OCI-LY1 (cell line): Measurements from ENCODE around the gene SETSIP.

Source experiments
- H2AFZ ChIP-seq: fragments of 200-600 bp; sonication (generic), shearing (Covaris generic); 2 replicates; pipeline ENCODE4 v1.6.0; 2014; ENCODE audit warnings: antibody characterized with exemption, mild to moderate bottlenecking, low read length
- H3F3A ChIP-seq: fragments of 200-600 bp; sonication (generic), shearing (Covaris generic); 2 replicates; pipeline ENCODE4 v1.6.0; 2014; ENCODE audit warnings: mild to moderate bottlenecking, antibody characterized with exemption, low read length, moderate library complexity; ENCODE audit not compliant: insufficient read depth
- H3K27ac ChIP-seq: fragments of 200-600 bp; sonication (generic); 2 replicates; pipeline ENCODE4 v1.5.1; 2014; ENCODE audit warnings: low read length, mixed run types, mild to moderate bottlenecking, low read depth; ENCODE audit not compliant: poor library complexity, severe bottlenecking
- H3K27me3 ChIP-seq: fragments of 200-600 bp; sonication (generic); 2 replicates; pipeline ENCODE4 v1.6.0; 2014; ENCODE audit warnings: antibody characterized with exemption, mild to moderate bottlenecking, low read length, moderate library complexity; ENCODE audit not compliant: insufficient read depth
- H3K36me3 ChIP-seq: fragments of 200-600 bp; sonication (generic); 2 replicates; pipeline ENCODE4 v1.6.1; 2014; ENCODE audit warnings: mild to moderate bottlenecking, antibody characterized with exemption, low read length, moderate library complexity, mixed read lengths; ENCODE audit not compliant: insufficient read depth
- H3K4me1 ChIP-seq: fragments of 200-600 bp; sonication (generic); 2 replicates; pipeline ENCODE4 v1.5.1; 2014; ENCODE audit warnings: mild to moderate bottlenecking, low read length, moderate library complexity; ENCODE audit not compliant: insufficient read depth, severe bottlenecking
- H3K4me2 ChIP-seq: fragments of 200-600 bp; sonication (generic), shearing (Covaris generic); 2 replicates; pipeline ENCODE4 v1.6.1; 2014; ENCODE audit warnings: low read length
- H3K4me3 ChIP-seq: fragments of 200-600 bp; sonication (generic); 2 replicates; pipeline ENCODE4 v1.5.1; 2014; ENCODE audit warnings: low read length, low read depth, mild to moderate bottlenecking, mixed read lengths; ENCODE audit not compliant: poor library complexity, severe bottlenecking
- H3K79me2 ChIP-seq: fragments of 200-600 bp; shearing (Covaris generic); 2 replicates; pipeline ENCODE4 v1.6.1; 2016; ENCODE audit warnings: mixed run types, low read length, mixed read lengths; ENCODE audit not compliant: insufficient read depth
- H3K9ac ChIP-seq: fragments of 200-600 bp; sonication (generic), shearing (Covaris generic); 2 replicates; pipeline ENCODE4 v1.6.1; 2014; ENCODE audit warnings: mild to moderate bottlenecking, low read length, mixed read lengths
- H3K9me2 ChIP-seq: fragments of 200-600 bp; sonication (generic), shearing (Covaris generic); 2 replicates; pipeline ENCODE4 v1.6.1; 2014; ENCODE audit warnings: low read depth, mild to moderate bottlenecking, low read length, mixed read lengths
- H3K9me3 ChIP-seq: fragments of 200-600 bp; shearing (Covaris generic); 2 replicates; pipeline ENCODE4 v1.6.1; 2014; ENCODE audit warnings: low read length, mixed read lengths
- H4K20me1 ChIP-seq: fragments of 200-600 bp; sonication (generic), shearing (Covaris generic); 2 replicates; pipeline ENCODE4 v1.6.0; 2016; ENCODE audit warnings: mild to moderate bottlenecking, low read length; ENCODE audit not compliant: insufficient read depth
- EZH2 ChIP-seq: fragments of 200-600 bp; sonication (generic), shearing (Covaris generic); IDR thresholded peaks from 2 replicates; pipeline ENCODE4 v1.8.0; 2017; ENCODE audit warnings: borderline replicate concordance, mixed run types, mild to moderate bottlenecking, antibody characterized with exemption, low read length, moderate library complexity, mixed read lengths
- TF ChIP-seq, protein P1 (sequence below): fragments of 200-600 bp; sonication (generic), shearing (Covaris generic); IDR thresholded peaks from 2 replicates; pipeline ENCODE4 v1.5.1; 2017; ENCODE audit warnings: mild to moderate bottlenecking, antibody characterized with exemption, low read length, moderate library complexity, mixed read lengths

SETSIP gene

DNA sequence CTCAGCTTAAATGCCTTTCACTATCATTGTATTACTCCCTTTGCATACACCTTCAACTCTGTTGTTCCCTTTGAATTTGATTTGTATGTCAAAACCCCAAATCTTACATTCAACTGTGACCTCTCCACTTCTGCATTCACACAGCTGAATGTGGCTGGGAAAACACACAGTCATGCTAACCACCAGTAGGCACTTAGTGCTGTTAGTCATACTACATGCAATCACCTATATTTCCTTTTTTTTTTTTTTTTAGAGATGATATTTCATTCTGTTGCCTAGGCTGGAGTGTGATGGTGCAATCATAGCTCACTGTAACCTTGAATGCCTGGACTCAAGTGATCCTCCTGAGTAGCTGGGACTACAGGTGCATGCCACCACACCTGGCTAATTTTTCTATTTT is 21.1 kb upstream of the SETSIP start:
- Histone ChIP-seq H3K79me2 (no peaks in the 10 kb centered on the region), H3K27me3 (no peaks in the 10 kb centered on the region)

GRCh38 chr1:92095874-92096273 is 20.7 kb upstream of the SETSIP start:
- Histone ChIP-seq H3K9me2 (no peaks in the 10 kb centered on the region), H3K4me1 (no peaks in the 10 kb centered on the region), H3K9me3 (no peaks in the 10 kb centered on the region), H3K4me2 (no peak overlapping the region), H4K20me1 (no peaks in the 10 kb centered on the region), H3K27ac (no peak overlapping the region), H2AFZ (no peak overlapping the region), H3K9ac (no peak overlapping the region), H3K79me2 (no peaks in the 10 kb centered on the region), H3K4me3 (no peak overlapping the region), H3F3A (no peaks in the 10 kb centered on the region), H3K27me3 (no peaks in the 10 kb centered on the region), H3K36me3 (no peaks in the 10 kb centered on the region)
- no peak for TF ChIP-seq EZH2
- TF ChIP-seq, protein P1, sequence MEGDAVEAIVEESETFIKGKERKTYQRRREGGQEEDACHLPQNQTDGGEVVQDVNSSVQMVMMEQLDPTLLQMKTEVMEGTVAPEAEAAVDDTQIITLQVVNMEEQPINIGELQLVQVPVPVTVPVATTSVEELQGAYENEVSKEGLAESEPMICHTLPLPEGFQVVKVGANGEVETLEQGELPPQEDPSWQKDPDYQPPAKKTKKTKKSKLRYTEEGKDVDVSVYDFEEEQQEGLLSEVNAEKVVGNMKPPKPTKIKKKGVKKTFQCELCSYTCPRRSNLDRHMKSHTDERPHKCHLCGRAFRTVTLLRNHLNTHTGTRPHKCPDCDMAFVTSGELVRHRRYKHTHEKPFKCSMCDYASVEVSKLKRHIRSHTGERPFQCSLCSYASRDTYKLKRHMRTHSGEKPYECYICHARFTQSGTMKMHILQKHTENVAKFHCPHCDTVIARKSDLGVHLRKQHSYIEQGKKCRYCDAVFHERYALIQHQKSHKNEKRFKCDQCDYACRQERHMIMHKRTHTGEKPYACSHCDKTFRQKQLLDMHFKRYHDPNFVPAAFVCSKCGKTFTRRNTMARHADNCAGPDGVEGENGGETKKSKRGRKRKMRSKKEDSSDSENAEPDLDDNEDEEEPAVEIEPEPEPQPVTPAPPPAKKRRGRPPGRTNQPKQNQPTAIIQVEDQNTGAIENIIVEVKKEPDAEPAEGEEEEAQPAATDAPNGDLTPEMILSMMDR, result no peak

More for the DNA sequence above, 21.1 kb upstream of the SETSIP start:
- Histone ChIP-seq H3K9me3 (no peaks in the 10 kb centered on the region), H4K20me1 (no peaks in the 10 kb centered on the region), H3K36me3 (no peaks in the 10 kb centered on the region), H3K9ac (no peak overlapping the region), H3K4me2 (no peak overlapping the region), H3K9me2 (no peaks in the 10 kb centered on the region), H3K27ac (no peak overlapping the region), H3K4me1 (no peaks in the 10 kb centered on the region), H3F3A (no peaks in the 10 kb centered on the region), H3K4me3 (no peak overlapping the region), H2AFZ (no peak overlapping the region)
- TF ChIP-seq, protein P1, result no peak
- no peak for TF ChIP-seq EZH2

GRCh38 chr1:92094595-92094994 is 19.4 kb upstream of the SETSIP start:
- no peaks in the 10 kb centered on the region for H4K20me1 ChIP-seq
- no peak overlapping the region for H3K4me3 ChIP-seq
- H3K4me2 ChIP-seq, result no peak overlapping the region
- no peak for TF ChIP-seq EZH2
- TF ChIP-seq, protein P1, result no peak
- H3K27ac ChIP-seq, result no peak overlapping the region
- H3K4me1 ChIP-seq, result no peaks in the 10 kb centered on the region
- no peak overlapping the region for H2AFZ ChIP-seq
- no peaks in the 10 kb centered on the region for H3K36me3 ChIP-seq
- no peaks in the 10 kb centered on the region for H3K27me3 ChIP-seq
- no peaks in the 10 kb centered on the region for H3K9me3 ChIP-seq
- no peak overlapping the region for H3K9ac ChIP-seq
- no peaks in the 10 kb centered on the region for H3K9me2 ChIP-seq
- no peaks in the 10 kb centered on the region for H3K79me2 ChIP-seq
- H3F3A ChIP-seq, result no peaks in the 10 kb centered on the region
